DOHH2 (cell line): Measurements from ENCODE around the gene NAGS.

Experiments used
- H3F3A ChIP-seq: fragments of 200-600 bp; sonication (generic), shearing (Covaris generic); 2 replicates; pipeline ENCODE4 v1.6.0; 2016; ENCODE audit warnings: antibody characterized with exemption, mild to moderate bottlenecking; ENCODE audit not compliant: control insufficient read depth, insufficient read depth
- H3K27ac ChIP-seq: fragments of 200-600 bp; sonication (generic); 2 replicates; pipeline ENCODE4 v1.5.1; 2014; ENCODE audit warnings: low read depth, mild to moderate bottlenecking, low read length, moderate library complexity
- H3K27me3 ChIP-seq: fragments of 200-600 bp; sonication (generic); 2 replicates; pipeline ENCODE4 v1.6.1; 2014; ENCODE audit warnings: mild to moderate bottlenecking, low read length, mixed read lengths; ENCODE audit not compliant: control insufficient read depth
- H3K36me3 ChIP-seq: fragments of 200-600 bp; sonication (generic); 2 replicates; pipeline ENCODE4 v1.6.1; 2014; ENCODE audit warnings: mild to moderate bottlenecking, low read length, moderate library complexity, mixed read lengths; ENCODE audit not compliant: control insufficient read depth
- H3K4me1 ChIP-seq: fragments of 200-600 bp; sonication (generic); 2 replicates; pipeline ENCODE4 v1.6.1; 2014; ENCODE audit warnings: mild to moderate bottlenecking, low read length, mixed read lengths; ENCODE audit not compliant: control insufficient read depth
- H3K4me2 ChIP-seq: fragments of 200-600 bp; sonication (generic); 2 replicates; pipeline ENCODE4 v1.6.0; 2014; ENCODE audit warnings: mild to moderate bottlenecking, low read length, moderate library complexity
- H3K4me3 ChIP-seq: fragments of 200-600 bp; sonication (generic); 2 replicates; pipeline ENCODE4 v1.5.1; 2014; ENCODE audit warnings: mild to moderate bottlenecking, low read length, mixed read lengths
- H3K79me2 ChIP-seq: fragments of 200-600 bp; sonication (generic); 2 replicates; pipeline ENCODE4 v1.6.1; 2014; ENCODE audit warnings: mild to moderate bottlenecking, low read length, mixed read lengths; ENCODE audit not compliant: control insufficient read depth
- H3K9me2 ChIP-seq: fragments of 200-600 bp; sonication (generic); replicated peaks from 2 replicates; pipeline ENCODE4 v1.6.1; 2014; ENCODE audit warnings: mild to moderate bottlenecking, low read length, mixed read lengths; ENCODE audit not compliant: control insufficient read depth
- H3K9me3 ChIP-seq: fragments of 200-600 bp; sonication (generic); 2 replicates; pipeline ENCODE4 v1.6.1; 2014; ENCODE audit warnings: antibody characterized with exemption, low read length, mixed read lengths; ENCODE audit not compliant: control insufficient read depth, insufficient read depth
- H4K20me1 ChIP-seq: fragments of 200-600 bp; sonication (generic); 2 replicates; pipeline ENCODE4 v1.6.0; 2014; ENCODE audit warnings: low read depth, mild to moderate bottlenecking, antibody characterized with exemption, low read length, moderate library complexity; ENCODE audit not compliant: control insufficient read depth, insufficient read depth
- EZH2phosphoT487 ChIP-seq: fragments of 200-600 bp; sonication (generic); IDR thresholded peaks from 2 replicates; pipeline ENCODE4 v1.6.1; 2017; ENCODE audit warnings: borderline replicate concordance, mild to moderate bottlenecking, antibody characterized with exemption, low read length, moderate library complexity, mixed read lengths
- TF ChIP-seq, protein P1 (sequence below): fragments of 200-600 bp; sonication (generic); IDR thresholded peaks from one replicate; pipeline ENCODE4 v1.5.1; 2014; ENCODE audit warnings: antibody characterized with exemption, mild to moderate bottlenecking, low read depth, low read length; ENCODE audit not compliant: poor library complexity, severe bottlenecking

Gene NAGS

DNA sequence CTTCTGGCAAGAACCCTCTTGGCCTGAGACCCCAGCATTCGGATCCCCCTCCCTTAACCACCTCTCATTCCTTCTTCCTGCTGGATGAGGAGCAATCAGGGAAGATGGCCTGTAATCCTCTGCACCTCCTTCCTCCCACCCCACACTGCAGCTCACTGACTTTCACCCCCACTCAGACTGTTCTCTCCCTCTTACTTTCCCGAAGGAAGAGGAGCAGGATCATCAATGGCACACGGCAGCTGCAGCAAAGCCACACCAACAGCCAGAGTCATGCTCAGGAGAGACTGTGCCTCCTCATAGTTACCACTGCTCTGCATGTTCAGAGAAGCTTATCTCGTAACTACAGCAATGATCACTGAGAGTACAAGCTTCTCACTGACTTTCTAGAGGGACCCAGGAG is 20.4 kb downstream of the NAGS start:
- Histone ChIP-seq H3K36me3 (peaks cover 7% of the 10 kb centered on the region; the same call in 1 of the 2 replicates), H3F3A (no peaks in the 10 kb centered on the region), H4K20me1 (no peaks in the 10 kb centered on the region), H3K4me1 (no peaks in the 10 kb centered on the region), H3K9me2 (no peaks in the 10 kb centered on the region), H3K27me3 (no peaks in the 10 kb centered on the region), H3K4me2 (no peak overlapping the region), H3K79me2 (no peaks in the 10 kb centered on the region), H3K9me3 (no peaks in the 10 kb centered on the region), H3K27ac (no peak overlapping the region), H3K4me3 (no peak overlapping the region)
- TF ChIP-seq, protein P1, sequence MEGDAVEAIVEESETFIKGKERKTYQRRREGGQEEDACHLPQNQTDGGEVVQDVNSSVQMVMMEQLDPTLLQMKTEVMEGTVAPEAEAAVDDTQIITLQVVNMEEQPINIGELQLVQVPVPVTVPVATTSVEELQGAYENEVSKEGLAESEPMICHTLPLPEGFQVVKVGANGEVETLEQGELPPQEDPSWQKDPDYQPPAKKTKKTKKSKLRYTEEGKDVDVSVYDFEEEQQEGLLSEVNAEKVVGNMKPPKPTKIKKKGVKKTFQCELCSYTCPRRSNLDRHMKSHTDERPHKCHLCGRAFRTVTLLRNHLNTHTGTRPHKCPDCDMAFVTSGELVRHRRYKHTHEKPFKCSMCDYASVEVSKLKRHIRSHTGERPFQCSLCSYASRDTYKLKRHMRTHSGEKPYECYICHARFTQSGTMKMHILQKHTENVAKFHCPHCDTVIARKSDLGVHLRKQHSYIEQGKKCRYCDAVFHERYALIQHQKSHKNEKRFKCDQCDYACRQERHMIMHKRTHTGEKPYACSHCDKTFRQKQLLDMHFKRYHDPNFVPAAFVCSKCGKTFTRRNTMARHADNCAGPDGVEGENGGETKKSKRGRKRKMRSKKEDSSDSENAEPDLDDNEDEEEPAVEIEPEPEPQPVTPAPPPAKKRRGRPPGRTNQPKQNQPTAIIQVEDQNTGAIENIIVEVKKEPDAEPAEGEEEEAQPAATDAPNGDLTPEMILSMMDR = no peak
- no peak for TF ChIP-seq EZH2phosphoT487

DNA sequence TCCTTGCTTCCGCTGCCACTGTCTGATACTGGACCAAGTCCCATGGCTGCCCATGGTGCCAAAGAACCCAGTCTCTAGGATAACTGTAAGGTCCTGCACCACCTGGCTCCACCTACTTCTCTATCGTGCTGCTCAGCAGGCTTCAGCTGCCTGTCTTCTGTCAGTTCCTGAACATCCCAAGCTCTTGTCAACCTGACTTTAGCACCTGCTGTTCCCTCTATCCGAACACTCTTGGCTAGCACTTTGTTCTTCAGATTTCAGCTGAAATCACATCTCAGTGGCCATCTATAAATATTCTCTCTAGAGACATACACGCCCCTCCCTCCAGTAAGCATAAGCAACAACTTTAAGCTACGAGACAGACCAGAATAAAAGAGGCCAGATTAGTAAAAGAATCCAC is 25.3 kb downstream of the NAGS start:
- H3K27me3 ChIP-seq = no peaks in the 10 kb centered on the region
- no peaks in the 10 kb centered on the region for H3K9me3 ChIP-seq
- H3K4me1 ChIP-seq = peaks cover 8% of the 10 kb centered on the region
- H3K4me3 ChIP-seq = no peak overlapping the region
- H3K79me2 ChIP-seq = no peaks in the 10 kb centered on the region
- peaks cover 6% of the 10 kb centered on the region; the same call in 1 of the 2 replicates for H3F3A ChIP-seq
- peaks cover 38% of the 10 kb centered on the region for H3K36me3 ChIP-seq
- TF ChIP-seq EZH2phosphoT487 = no peak
- TF ChIP-seq, protein P1 = no peak
- H3K9me2 ChIP-seq = no peaks in the 10 kb centered on the region
- H3K4me2 ChIP-seq = no peak overlapping the region
- H4K20me1 ChIP-seq = 0 out of 2 replicates have a peak, but pooled peaks cover 2% of the 10 kb centered on the region
- no peak overlapping the region for H3K27ac ChIP-seq

DNA sequence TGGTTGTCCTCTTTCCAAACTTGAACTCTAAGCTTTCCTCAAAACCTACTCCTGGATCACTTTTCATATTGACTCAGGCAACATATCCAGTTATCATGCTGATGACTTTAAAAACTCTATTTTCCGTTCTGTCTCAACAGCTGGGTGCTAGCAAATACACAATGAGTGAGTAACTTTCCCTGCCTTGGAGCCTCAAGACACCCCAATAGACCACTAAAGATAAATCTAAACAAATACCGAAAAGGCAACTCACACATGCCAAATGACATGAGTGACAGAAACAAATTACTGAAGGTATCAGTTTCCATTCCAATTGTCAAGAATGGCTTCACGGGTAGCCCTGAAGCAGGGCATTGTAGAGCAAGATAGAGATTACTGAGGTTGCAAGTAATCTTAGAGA is 26.1 kb downstream of the NAGS start:
- H3K36me3 ChIP-seq = peaks cover 38% of the 10 kb centered on the region
- H3K79me2 ChIP-seq = no peaks in the 10 kb centered on the region
- TF ChIP-seq, protein P1 = no peak
- no peak for TF ChIP-seq EZH2phosphoT487
- H3F3A ChIP-seq = peaks cover 6% of the 10 kb centered on the region; the same call in 1 of the 2 replicates
- no peaks in the 10 kb centered on the region for H3K9me2 ChIP-seq
- H4K20me1 ChIP-seq = 0 out of 2 replicates have a peak, but pooled peaks cover 2% of the 10 kb centered on the region
- H3K27me3 ChIP-seq = no peaks in the 10 kb centered on the region
- H3K4me2 ChIP-seq = no peak overlapping the region
- no peak overlapping the region for H3K27ac ChIP-seq
- no peaks in the 10 kb centered on the region for H3K9me3 ChIP-seq
- peaks cover 8% of the 10 kb centered on the region for H3K4me1 ChIP-seq
- no peak overlapping the region for H3K4me3 ChIP-seq
